Measurements from ENCODE around the gene GLRX5. TPM values are rescaled to one million over a fixed set of nuclear protein-coding genes. Genes with fewer than 3 reads are reported as not detected.
A peak's percentile ranks its signal among the peaks of the same experiment; 100 is the strongest.

GLRX5 gene
- total RNA-seq, 1 experiment from 2014 or later: 58.0 TPM

DNA sequence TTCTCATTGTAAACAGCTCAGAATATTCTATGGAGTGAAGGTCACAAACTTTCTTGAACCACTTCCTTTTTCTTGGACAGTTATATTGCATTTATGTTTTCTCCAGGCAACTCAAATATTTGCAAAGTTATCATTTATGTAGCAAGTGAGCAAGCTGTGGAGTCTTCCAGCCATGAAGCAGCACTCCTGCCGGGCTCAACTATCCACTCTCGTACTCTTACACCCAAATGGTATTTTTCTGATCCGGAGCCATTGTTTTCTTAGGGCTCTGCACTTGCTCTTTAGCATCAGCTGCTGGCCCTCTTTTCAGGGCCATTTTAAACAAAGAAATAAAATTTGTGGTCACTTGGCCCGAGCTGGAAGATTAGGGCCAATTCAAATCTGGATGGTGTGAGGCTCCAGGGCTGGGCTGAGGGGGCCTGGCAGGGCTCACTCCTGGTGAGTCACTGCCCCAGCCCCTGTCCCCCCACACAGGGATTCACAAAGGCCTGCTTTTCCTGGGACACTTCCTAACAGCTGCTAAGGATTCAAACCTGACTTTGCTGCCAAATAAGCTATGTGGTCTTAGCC lies 38.1 kb upstream of the GLRX5 start:
- no peak for DNase-seq
- no peak overlapping the region for H3K4me3 Mint-ChIP-seq (ENCODE audit: low read depth, unreplicated experiment)
- H3K27ac Mint-ChIP-seq (ENCODE audit: unreplicated experiment): no peak overlapping the region
- H3K27me3 Mint-ChIP-seq (ENCODE audit: unreplicated experiment): peaks cover 10% of the 10 kb centered on the region
- no peaks in the 10 kb centered on the region for H3K9me3 Mint-ChIP-seq (ENCODE audit: low read depth, unreplicated experiment)
- CTCF ChIA-PET: no interaction called here
- no TSS peak for BruUV-seq (replicated peaks)
- TF ChIP-seq, protein P1, sequence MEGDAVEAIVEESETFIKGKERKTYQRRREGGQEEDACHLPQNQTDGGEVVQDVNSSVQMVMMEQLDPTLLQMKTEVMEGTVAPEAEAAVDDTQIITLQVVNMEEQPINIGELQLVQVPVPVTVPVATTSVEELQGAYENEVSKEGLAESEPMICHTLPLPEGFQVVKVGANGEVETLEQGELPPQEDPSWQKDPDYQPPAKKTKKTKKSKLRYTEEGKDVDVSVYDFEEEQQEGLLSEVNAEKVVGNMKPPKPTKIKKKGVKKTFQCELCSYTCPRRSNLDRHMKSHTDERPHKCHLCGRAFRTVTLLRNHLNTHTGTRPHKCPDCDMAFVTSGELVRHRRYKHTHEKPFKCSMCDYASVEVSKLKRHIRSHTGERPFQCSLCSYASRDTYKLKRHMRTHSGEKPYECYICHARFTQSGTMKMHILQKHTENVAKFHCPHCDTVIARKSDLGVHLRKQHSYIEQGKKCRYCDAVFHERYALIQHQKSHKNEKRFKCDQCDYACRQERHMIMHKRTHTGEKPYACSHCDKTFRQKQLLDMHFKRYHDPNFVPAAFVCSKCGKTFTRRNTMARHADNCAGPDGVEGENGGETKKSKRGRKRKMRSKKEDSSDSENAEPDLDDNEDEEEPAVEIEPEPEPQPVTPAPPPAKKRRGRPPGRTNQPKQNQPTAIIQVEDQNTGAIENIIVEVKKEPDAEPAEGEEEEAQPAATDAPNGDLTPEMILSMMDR (IDR thresholded peaks at IDR 0.05; ENCODE audit: unreplicated experiment): no peak
- H3K36me3 Mint-ChIP-seq (ENCODE audit: insufficient read depth, unreplicated experiment): no peaks in the 10 kb centered on the region
- H3K4me1 Mint-ChIP-seq (ENCODE audit: low read depth, unreplicated experiment): peaks cover 27% of the 10 kb centered on the region
- intact Hi-C loops (cut with micrococcal nuclease; ENCODE audit: unreplicated experiment): no loop called here

DNA sequence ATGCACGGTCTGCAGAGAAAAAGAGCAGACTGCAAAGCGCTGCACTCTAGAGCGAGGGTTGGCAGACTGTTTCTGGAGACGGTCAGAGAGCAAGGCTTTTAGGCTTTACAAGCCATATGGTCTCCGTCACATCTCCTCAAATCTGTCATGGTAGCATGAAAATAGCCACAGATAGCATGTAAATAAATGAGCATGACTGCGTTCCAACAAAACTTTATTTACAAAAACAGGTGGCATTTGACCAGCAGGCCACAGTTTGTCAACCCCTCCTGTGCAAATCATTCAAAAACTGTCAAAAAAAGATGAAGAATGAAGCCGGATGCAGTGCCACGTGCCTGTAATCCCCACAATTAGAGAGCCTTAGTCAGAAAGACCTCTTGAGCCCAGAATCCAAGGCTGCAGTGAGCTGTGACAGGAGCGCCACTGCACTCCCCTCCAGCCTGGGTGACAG lies 37.3 kb upstream of the GLRX5 start:
- DNase-seq: no peak
- no peak overlapping the region for H3K4me3 Mint-ChIP-seq (ENCODE audit: low read depth, unreplicated experiment)
- no peak overlapping the region for H3K27ac Mint-ChIP-seq (ENCODE audit: unreplicated experiment)
- intact Hi-C loops (cut with micrococcal nuclease; ENCODE audit: unreplicated experiment): no loop called here
- no TSS peak for BruUV-seq (replicated peaks)
- peaks cover 27% of the 10 kb centered on the region for H3K4me1 Mint-ChIP-seq (ENCODE audit: low read depth, unreplicated experiment)
- CTCF ChIA-PET: no interaction called here
- H3K36me3 Mint-ChIP-seq (ENCODE audit: insufficient read depth, unreplicated experiment): no peaks in the 10 kb centered on the region
- TF ChIP-seq, protein P1 (IDR thresholded peaks at IDR 0.05; ENCODE audit: unreplicated experiment): no peak
- H3K9me3 Mint-ChIP-seq (ENCODE audit: low read depth, unreplicated experiment): no peaks in the 10 kb centered on the region
- H3K27me3 Mint-ChIP-seq (ENCODE audit: unreplicated experiment): peaks cover 10% of the 10 kb centered on the region

DNA sequence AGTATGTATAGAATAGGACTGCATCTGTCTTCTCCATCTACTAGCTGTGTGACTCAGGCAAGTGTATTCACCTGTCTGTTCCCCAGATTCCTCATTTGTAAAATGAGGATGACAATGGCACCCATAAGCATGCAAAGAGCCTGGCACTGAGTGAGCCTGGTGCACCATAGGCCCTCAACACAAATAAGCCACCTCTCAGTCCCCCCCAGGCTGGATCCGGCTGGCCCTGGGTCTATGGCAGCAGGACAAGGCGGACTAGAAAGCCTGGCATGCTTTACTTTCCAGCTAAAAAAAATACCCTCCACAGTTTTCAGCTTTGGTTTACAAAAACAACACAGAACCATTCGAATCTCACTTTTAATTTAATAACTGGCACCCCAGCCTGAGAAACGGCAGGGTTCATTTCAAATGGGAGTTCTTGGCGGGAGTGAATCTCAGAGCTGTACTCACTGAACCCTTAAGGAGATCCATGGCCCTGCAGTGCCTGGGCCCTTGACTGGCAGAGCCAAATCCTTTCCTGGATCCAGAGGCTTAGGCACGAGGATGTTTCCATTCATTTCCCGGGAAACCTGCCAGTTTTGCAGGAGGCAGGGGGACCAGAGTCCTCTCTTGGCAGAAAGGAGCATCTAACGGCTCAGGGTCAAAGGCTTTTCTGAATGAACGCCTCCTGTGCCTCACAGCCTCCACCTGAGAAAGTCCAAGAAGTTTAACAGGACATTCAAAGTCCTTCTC lies 36.1 kb upstream of the GLRX5 start:
- CTCF ChIA-PET: no interaction called here
- Mint-ChIP-seq H3K4me3 (ENCODE audit: low read depth, unreplicated experiment) (no peak overlapping the region), H3K4me1 (ENCODE audit: low read depth, unreplicated experiment) (peaks cover 27% of the 10 kb centered on the region), H3K36me3 (ENCODE audit: insufficient read depth, unreplicated experiment) (no peaks in the 10 kb centered on the region), H3K27me3 (ENCODE audit: unreplicated experiment) (peaks cover 10% of the 10 kb centered on the region), H3K27ac (ENCODE audit: unreplicated experiment) (peak overlapping the region; percentile 50), H3K9me3 (ENCODE audit: low read depth, unreplicated experiment) (no peaks in the 10 kb centered on the region)
- no peak for DNase-seq
- intact Hi-C loops (cut with micrococcal nuclease; ENCODE audit: unreplicated experiment): no loop called here
- TF ChIP-seq, protein P1 (IDR thresholded peaks at IDR 0.05; ENCODE audit: unreplicated experiment): no peak
- BruUV-seq (replicated peaks): no TSS peak

DNA sequence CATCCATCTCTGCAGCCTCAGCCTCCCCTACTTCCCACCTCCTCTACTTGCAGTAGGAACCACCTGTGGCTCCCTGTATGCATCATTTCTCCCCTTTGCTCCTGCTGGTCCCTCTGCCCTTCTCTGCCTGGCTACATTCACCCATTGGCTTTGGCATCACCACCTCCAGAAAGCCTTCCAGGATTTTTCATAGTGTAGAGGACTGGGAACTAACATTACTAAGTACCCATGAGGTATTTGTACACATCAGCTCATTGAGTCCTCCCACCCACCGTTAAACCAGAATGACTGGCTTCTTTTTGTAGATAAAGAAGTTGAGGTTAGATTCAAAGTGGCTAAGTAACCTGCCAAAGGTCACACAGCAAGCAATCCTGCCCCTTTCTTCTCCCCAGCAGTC lies 35.5 kb upstream of the GLRX5 start:
- Mint-ChIP-seq H3K4me3 (ENCODE audit: low read depth, unreplicated experiment) (no peak overlapping the region), H3K9me3 (ENCODE audit: low read depth, unreplicated experiment) (no peaks in the 10 kb centered on the region), H3K27ac (ENCODE audit: unreplicated experiment) (peak overlapping the region; percentile 50), H3K4me1 (ENCODE audit: low read depth, unreplicated experiment) (peaks cover 27% of the 10 kb centered on the region), H3K27me3 (ENCODE audit: unreplicated experiment) (peaks cover 10% of the 10 kb centered on the region), H3K36me3 (ENCODE audit: insufficient read depth, unreplicated experiment) (no peaks in the 10 kb centered on the region)
- CTCF ChIA-PET: no interaction called here
- TF ChIP-seq, protein P1 (IDR thresholded peaks at IDR 0.05; ENCODE audit: unreplicated experiment): no peak
- no TSS peak for BruUV-seq (replicated peaks)
- intact Hi-C loops (cut with micrococcal nuclease; ENCODE audit: unreplicated experiment): no loop called here
- DNase-seq: no peak

Measured in Calu3 (cell line).